ENCODE measurements around the gene PRDX4. TPM values are rescaled to one million over a fixed set of nuclear protein-coding genes. Genes with fewer than 3 reads are reported as not detected.
A peak's percentile ranks its signal among the peaks of the same experiment; 100 is the strongest.
"Not testable (repeated sequence)": the region's sequence is repeated elsewhere in the genome, so short reads cannot be mapped to it uniquely, and the experiment has no call there.

PRDX4 gene
- polyA plus RNA-seq, 1 experiment, result 345 TPM

DNA sequence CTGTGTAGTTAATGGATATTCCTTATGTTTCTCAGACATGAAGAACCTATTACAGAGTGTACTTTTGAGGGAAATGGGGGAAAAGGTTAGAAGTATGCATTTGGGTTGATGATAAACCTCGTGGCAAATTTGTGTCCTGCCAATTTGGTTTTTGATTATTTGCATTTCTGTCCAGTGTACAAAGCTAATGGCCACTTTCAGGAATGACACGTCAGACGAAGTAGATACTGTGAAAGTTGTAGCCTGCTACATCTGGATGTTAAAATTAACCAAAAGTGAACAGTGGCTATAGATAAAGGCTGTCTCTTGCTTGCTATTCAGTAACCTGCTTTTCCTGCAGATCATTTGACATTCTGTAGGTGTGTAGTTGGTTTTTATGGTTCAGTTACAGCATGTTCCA lies 1.0 kb downstream of the PRDX4 start:
- POLR2A ChIA-PET, result no interaction called here
- CTCF ChIA-PET, result no interaction called here
- H3K27ac ChIP-seq (ENCODE audit: low read depth, low read length), result no peak overlapping the region
- DNase-seq (ENCODE audit: low read depth, low spot score), result no peak
- H3K4me3 ChIP-seq (ENCODE audit: low read depth, low read length), result peak overlapping the region; percentile 79
- H3K9me3 ChIP-seq (ENCODE audit: control insufficient read depth, insufficient read depth, low read length), result no peaks in the 10 kb centered on the region; the same call in 1 of the 2 replicates
- TF ChIP-seq, protein P1, sequence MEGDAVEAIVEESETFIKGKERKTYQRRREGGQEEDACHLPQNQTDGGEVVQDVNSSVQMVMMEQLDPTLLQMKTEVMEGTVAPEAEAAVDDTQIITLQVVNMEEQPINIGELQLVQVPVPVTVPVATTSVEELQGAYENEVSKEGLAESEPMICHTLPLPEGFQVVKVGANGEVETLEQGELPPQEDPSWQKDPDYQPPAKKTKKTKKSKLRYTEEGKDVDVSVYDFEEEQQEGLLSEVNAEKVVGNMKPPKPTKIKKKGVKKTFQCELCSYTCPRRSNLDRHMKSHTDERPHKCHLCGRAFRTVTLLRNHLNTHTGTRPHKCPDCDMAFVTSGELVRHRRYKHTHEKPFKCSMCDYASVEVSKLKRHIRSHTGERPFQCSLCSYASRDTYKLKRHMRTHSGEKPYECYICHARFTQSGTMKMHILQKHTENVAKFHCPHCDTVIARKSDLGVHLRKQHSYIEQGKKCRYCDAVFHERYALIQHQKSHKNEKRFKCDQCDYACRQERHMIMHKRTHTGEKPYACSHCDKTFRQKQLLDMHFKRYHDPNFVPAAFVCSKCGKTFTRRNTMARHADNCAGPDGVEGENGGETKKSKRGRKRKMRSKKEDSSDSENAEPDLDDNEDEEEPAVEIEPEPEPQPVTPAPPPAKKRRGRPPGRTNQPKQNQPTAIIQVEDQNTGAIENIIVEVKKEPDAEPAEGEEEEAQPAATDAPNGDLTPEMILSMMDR (IDR thresholded peaks at IDR 0.05; ENCODE audit: low read depth, low read length), result no peak
- H3K27me3 ChIP-seq (ENCODE audit: control insufficient read depth, insufficient read depth, low read length), result no peaks in the 10 kb centered on the region

DNA sequence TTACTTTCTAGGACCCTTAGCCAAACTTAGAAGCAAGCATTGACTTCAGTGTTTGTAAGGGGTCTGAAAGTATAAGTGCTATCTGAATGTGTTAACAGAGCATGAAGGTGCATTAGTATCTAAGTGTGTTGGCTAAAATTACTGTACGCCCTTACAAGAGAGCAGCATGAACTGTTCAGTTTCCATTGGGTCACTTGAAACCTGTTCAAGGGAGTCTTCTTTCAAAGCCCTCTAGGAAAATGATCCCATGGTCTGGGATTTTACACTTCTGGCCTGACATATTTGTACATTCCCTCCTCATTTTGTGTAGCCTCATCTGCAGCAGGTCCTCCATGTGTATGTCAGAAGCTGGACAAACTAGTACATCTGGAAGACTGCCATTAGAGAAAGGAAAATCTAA lies 3.2 kb downstream of the PRDX4 start:
- ChIA-PET POLR2A (no interaction called here), CTCF (no interaction called here)
- H3K27me3 ChIP-seq (ENCODE audit: control insufficient read depth, insufficient read depth, low read length), result no peaks in the 10 kb centered on the region
- no peak overlapping the region for H3K4me3 ChIP-seq (ENCODE audit: low read depth, low read length)
- TF ChIP-seq, protein P1 (IDR thresholded peaks at IDR 0.05; ENCODE audit: low read depth, low read length), result no peak
- DNase-seq (ENCODE audit: low read depth, low spot score), result no peak
- H3K9me3 ChIP-seq (ENCODE audit: control insufficient read depth, insufficient read depth, low read length), result no peaks in the 10 kb centered on the region; the same call in 1 of the 2 replicates
- no peak overlapping the region for H3K27ac ChIP-seq (ENCODE audit: low read depth, low read length)

DNA sequence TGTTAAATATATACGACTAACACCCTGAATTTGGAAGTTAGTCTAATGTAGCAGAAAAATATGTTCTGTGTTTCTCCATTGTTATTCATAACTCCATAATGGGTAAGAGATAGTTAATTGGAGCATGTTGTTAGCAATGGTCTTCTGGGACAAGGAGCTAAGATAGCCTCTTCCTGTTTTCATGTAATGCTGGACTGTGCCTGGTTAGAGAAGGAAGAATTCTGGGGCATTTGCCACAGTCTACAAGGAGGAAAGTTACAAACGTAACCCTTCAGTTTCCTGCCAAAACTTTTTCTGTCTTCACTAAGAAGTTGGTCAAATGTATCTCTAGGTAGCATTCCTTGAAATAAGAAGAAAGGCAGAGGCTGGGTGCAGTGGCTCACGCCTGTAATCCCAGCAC lies 5.8 kb downstream of the PRDX4 start:
- DNase-seq (ENCODE audit: low read depth, low spot score), result no peak
- Histone ChIP-seq H3K9me3 (ENCODE audit: control insufficient read depth, insufficient read depth, low read length) (no peaks in the 10 kb centered on the region), H3K27ac (ENCODE audit: low read depth, low read length) (no peak overlapping the region), H3K4me3 (ENCODE audit: low read depth, low read length) (no peak overlapping the region), H3K27me3 (ENCODE audit: control insufficient read depth, insufficient read depth, low read length) (no peaks in the 10 kb centered on the region)
- CTCF ChIA-PET, result interaction anchor here (0.6 to 2.3 kb wide), 2 partner anchors 381 to 1688 kb away, joined by 3 to 9 read pairs; no protein-coding TSS in a partner anchor
- TF ChIP-seq, protein P1 (IDR thresholded peaks at IDR 0.05; ENCODE audit: low read depth, low read length), result no peak
- POLR2A ChIA-PET, result no interaction called here

DNA sequence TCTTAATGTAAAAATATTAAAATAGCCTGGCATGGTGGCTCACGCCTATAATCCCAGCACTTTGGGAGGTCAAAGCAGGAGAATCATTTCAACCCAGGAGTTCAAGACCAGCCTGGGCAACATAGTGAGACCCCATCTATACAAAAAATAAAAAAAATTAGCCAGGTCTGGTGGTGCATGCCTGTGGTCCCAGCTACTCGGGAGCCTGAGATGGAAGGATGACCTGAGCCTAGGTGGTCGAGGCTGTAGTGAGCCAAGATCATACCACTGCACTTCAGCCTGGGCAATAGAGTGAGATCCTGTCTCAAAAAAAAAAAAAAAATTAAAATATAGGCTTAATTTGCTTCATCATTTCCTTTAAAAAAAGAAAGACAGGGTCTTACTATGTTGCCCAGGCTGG lies 9.2 kb downstream of the PRDX4 start:
- H3K9me3 ChIP-seq (ENCODE audit: control insufficient read depth, insufficient read depth, low read length); H3K27me3 ChIP-seq (ENCODE audit: control insufficient read depth, insufficient read depth, low read length); CTCF ChIA-PET; H3K27ac ChIP-seq (ENCODE audit: low read depth, low read length); H3K4me3 ChIP-seq (ENCODE audit: low read depth, low read length); POLR2A ChIA-PET; DNase-seq (ENCODE audit: low read depth, low spot score): not testable (repeated sequence)

DNA sequence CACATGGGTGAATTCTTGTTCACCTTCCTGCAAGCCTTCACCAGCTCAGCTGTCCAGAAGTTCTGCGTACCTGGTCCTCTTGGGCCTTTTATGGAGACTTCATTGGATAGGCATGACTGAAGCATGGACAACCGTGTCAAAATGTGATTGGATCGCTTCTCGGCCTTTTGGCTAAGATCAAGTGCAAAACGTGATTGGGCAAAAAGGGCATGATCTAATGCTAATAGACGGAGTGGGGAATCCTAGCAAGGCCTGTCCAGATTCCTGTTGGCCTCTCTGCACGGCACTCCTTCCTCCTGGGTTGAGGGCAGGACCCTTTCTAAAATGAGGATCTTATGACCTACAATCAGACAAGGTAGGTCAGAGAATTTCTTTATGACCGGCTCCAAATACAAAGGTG lies 24.9 kb downstream of the PRDX4 start:
- no peak for DNase-seq (ENCODE audit: low read depth, low spot score)
- ChIA-PET CTCF (interaction anchor here (9.2 kb wide), 1 partner anchor 210 kb away, joined by 102 read pairs; no protein-coding TSS in a partner anchor), POLR2A (no interaction called here)
- Histone ChIP-seq H3K27ac (ENCODE audit: low read depth, low read length) (no peak overlapping the region), H3K27me3 (ENCODE audit: control insufficient read depth, insufficient read depth, low read length) (no peaks in the 10 kb centered on the region), H3K9me3 (ENCODE audit: control insufficient read depth, insufficient read depth, low read length) (no peaks in the 10 kb centered on the region), H3K4me3 (ENCODE audit: low read depth, low read length) (no peak overlapping the region)
- TF ChIP-seq, protein P1 (IDR thresholded peaks at IDR 0.05; ENCODE audit: low read depth, low read length), result no peak

DNA sequence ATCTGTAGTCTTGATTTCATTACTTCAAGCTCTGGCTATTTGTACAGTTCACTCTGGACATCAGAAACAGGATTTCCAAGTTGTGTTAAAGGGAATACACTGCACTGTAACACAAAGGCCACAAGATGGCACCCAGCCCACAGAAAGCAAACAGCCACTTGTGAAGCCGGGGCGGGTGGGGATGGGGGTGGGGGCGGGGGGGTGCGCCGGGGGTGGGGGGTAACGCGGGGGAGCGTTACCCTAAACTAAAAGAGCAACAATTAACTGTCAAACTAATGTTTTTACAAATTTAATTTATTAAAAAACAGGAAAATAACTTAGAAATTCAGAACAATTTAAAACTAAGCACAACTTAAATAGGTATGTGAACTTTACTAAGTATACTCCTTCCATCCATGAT lies 27.3 kb downstream of the PRDX4 start:
- Histone ChIP-seq H3K27me3 (ENCODE audit: control insufficient read depth, insufficient read depth, low read length) (no peaks in the 10 kb centered on the region), H3K4me3 (ENCODE audit: low read depth, low read length) (no peak overlapping the region), H3K27ac (ENCODE audit: low read depth, low read length) (no peak overlapping the region), H3K9me3 (ENCODE audit: control insufficient read depth, insufficient read depth, low read length) (no peaks in the 10 kb centered on the region)
- peak; percentile 16 for DNase-seq (ENCODE audit: low read depth, low spot score)
- ChIA-PET CTCF (interaction anchor here (0.6 to 9.2 kb wide), 7 partner anchors 8 to 328 kb away, joined by 3 to 102 read pairs (median 4); no protein-coding TSS in a partner anchor), POLR2A (no interaction called here)
- TF ChIP-seq, protein P1 (IDR thresholded peaks at IDR 0.05; ENCODE audit: low read depth, low read length), result peak; percentile 56

Data from AG04450 (cell line).